GM18873 (cell line): Measurements from ENCODE around the gene FRY.

Experiments
- ATAC-seq: cut with Tn5 transposase; IDR thresholded peaks from one replicate; pipeline ENCODE4 v1.9.1; 2021; ENCODE audit warnings: mild to moderate bottlenecking, moderate library complexity, moderate number of reproducible peaks; ENCODE audit not compliant: unreplicated experiment, low FRiP score

Gene FRY

DNA sequence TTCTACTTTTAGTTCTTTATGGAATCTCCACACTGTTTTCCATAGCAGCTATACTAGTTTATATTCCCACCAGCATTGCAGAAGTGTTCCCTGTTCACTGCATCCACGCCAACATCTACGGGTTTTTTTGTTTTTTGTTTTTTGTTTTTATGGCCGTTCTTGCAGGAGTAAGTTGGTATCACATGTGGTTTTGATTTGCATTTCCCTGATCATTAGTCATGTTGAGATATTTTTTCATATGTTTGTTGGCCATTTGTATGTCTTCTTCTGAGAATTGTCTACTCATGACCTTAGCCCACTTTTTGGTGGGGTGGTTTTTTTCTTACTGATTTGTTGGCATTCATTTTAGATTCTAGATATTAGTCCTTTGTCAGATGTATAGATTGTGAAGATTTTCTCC, 89.7 kb downstream of the FRY start:
- no peak for ATAC-seq

GRCh38 chr13:32124743-32125142, 93.2 kb downstream of the FRY start:
- ATAC-seq: no peak

GRCh38 chr13:32125221-32125689, 93.7 kb downstream of the FRY start:
- no peak for ATAC-seq

GRCh38 chr13:32125751-32126150, 94.2 kb downstream of the FRY start:
- no peak for ATAC-seq

DNA sequence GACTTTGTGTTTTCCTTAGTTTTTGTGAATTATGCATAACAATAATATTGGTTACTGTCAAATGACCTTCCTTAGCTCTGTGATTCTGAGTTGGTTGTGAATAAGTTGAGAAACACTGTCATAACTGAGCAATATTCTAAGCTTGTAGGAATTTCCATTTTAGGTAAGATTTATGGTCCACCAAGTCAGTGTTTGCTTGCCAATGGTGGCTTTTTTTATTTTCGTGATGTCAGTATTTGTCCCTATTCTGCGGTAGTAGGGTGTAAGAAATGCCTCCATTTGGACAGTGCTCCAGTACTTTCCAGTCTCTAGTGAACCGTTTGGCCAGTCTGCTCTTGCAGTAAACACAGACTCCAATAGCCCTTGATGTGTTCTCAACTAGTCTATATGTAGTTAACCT, 94.7 kb downstream of the FRY start:
- ATAC-seq: no peak

DNA sequence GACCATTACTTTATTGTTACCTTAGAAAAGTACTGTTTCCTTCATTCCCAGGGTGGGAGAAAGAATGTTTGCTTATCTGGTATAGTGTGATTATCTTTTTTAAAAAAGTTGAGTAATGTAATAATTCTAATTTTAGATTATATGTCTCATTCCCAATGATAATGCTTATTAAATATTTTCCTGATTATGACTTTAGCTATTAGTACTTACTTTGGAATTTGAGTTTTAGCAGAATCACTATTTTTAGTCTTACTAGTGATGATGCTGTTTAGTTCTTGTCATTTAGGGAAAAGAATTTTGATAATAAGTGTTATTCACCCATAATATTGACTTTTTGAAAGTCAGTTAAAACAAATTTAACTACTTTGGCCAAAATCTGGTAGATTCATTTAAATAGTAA, 95.2 kb downstream of the FRY start:
- ATAC-seq: no peak

- ATAC-seq: no peak
These were observed 96.1 kb downstream of the FRY start for GRCh38 chr13:32127691-32128090.

- no peak for ATAC-seq
These were observed 102.9 kb downstream of the FRY start for GRCh38 chr13:32134241-32135055.

DNA sequence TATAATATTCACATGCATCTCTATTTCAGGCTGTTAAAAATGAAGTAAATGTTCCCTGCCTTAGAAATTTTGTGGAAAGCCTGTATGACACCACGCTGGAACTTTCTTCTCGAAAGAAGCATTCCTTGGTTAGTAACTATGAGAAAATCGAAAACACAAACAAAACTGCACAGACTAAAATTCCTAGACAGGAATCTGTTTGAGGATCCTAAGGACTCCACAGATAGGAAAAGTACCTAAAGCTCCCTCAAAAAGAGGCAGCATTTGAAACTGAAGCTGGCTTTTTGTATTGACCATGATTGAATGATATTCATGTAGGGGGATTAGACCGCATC, 103.4 kb downstream of the FRY start:
- no peak for ATAC-seq

GRCh38 chr13:32135655-32136054, 104.1 kb downstream of the FRY start:
- ATAC-seq: no peak

DNA sequence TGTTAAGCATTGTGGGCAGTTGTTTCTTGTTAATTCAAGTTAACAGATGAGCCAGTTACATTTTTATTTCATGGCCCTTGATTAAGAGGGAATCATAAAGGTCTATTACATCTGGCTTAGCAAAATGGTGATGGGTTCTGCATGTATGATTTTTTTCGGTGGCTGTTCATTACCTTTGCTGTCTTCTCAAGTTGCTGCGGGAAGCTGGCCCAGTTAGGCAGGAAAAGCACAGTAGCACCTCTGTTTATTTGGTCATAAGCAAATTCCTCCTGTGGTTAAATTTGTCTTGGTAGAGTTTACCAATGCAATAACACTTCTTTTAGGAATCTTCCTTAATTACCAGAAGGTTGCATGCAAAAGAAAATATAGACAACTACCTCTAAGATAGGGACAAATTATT, 104.5 kb downstream of the FRY start:
- ATAC-seq: no peak

GRCh38 chr13:32136716-32137115, 105.1 kb downstream of the FRY start:
- ATAC-seq: no peak

- no peak for ATAC-seq
These were observed 107.7 kb downstream of the FRY start for GRCh38 chr13:32139251-32139650.

DNA sequence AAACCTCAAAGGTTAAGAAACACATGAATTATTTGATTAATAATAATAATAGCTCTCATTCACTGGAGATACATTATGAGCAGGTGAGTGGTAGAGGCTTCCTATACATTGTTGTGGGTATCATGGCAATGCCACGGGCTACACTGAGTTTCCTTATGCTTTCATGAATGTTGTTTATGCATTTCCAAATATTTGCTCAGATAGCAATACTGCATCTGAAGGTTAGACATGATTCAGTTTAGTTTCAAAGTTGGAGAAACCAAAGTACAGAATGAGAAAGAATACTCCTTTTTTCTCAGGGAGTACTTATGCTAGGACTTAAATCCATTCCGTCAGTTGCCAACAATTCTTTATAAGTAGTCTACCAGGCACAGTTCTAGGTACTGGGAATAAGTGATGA, 108.5 kb downstream of the FRY start:
- ATAC-seq: no peak

DNA sequence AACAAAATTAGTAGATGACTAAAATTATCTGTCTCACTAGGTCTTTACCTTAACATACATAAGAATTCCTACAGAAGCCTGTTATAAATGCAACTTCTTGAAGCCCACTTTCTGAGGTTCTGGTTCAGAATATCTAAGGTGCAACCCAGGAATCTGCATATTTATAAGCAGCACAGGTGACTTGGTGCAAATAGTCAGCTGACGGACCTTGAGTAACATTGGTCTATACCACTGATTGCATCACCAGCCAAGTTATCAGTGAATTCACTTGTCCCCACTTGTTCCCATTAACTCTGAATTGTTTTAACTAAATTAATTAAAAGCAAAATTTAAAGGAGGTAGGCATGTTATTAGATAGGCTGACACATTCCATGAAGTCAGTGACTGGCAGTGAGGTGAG, 109.9 kb downstream of the FRY start:
- no peak for ATAC-seq

GRCh38 chr13:32142115-32142514, 110.5 kb downstream of the FRY start:
- no peak for ATAC-seq

GRCh38 chr13:32142956-32143375, 111.4 kb downstream of the FRY start:
- ATAC-seq: no peak

DNA sequence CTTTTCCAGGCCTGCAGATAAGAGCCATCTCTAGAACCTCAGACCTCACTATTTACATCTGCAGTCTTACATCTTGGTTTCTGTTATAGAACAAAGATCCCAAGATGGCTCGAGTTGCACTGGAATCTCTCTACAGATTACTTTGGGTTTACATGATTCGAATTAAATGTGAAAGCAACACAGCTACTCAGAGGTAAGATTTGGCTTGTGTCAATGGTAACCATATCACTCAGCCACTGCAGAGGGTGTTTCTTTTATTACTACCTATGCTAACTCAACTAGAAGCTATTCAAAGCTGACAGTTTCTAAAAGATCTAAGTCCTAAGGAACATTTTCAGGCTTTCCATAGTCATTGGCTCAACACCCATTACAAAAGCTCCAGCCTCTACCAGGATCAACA, 115.6 kb downstream of the FRY start:
- ATAC-seq: no peak

DNA sequence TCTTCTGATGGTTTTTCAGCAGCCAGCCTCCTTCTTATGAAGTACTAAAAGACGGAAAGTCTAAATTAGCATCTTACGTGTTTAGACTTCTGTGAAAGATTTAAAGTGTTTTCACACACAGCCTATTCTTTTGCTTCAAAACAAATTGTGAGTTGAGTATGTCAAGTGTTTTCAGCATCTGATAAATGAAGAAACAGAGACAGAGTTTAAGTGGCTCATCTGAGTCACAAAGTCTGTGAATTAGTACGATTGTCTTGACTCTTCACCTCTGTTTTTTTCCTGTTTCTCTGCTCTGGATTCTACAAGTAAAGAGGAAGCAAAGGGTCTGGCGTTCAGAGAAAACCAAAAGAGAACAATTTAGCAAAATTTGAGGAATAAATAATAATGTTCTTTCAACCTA, 116.4 kb downstream of the FRY start:
- no peak for ATAC-seq

DNA sequence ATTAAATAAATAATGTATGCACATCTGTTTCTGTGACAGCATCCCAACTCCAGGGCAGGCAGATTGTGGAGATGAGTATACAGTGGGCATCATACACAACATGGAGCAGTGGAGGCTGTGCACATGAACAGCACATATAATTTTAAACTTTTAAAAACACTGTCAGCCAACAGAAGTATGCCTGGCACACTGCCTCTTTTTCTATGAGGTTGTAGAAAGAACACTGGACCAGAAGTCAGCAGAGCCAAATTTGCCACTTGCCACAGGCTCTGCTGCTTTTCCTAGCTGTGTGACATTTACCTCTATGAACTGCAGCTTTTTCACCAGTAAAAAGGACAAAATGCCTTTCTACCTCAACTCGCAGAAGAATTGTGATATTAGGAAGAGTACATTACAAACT, 118.7 kb downstream of the FRY start:
- ATAC-seq: no peak

GRCh38 chr13:32150794-32151193, 119.2 kb downstream of the FRY start:
- no peak for ATAC-seq

DNA sequence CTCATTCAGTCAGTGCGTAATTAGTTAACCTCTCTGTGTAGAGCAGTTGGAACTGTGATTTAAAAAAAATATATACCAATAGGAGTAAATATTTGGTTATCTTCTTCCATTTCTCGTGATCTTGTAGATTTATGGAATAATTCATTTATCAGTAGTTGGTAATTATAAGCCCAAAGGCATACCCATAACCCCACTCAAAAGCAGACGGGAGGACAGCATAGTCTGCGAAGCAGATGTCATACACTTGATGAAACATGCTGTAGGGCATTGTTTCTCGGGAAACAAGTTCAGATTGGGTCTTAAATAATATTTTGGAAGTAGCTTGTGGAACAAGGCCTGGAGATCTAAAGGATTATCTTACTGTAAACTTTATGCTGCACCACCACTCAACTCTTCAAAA, 119.7 kb downstream of the FRY start:
- no peak for ATAC-seq

DNA sequence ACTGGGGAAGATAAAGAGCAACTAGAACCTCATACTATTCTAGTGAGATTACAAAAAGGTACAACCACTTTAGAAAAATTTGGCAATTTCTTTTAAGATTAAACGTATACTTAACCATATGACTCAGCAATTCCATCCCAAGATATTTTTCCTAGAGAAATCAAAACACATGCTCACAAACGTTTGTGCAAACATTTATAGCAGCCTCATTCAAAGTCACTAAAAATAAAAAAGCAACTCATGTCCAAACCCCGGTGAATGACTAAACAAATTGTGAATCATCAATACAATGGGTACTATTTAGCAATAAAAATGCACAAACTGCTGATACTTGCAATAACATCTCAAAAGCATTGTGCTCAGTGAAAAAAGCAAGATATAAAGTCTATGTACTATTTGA, 121.5 kb downstream of the FRY start:
- no peak for ATAC-seq
